Right cardiac atrium (tissue), 5 donors: Measurements from ENCODE around the gene KIAA1614. TPM values are rescaled to one million over a fixed set of nuclear protein-coding genes. Genes with fewer than 3 reads are reported as not detected.

ENCODE experiments used
- ATAC-seq, 2 donors: fragments of 200-7000 bp; cut with Tn5 transposase; one replicate each; pipeline versions ENCODE4 v1.8.0 to v1.9.1; 2020; ENCODE audit warnings: moderate library complexity in 2 of 2, mild to moderate bottlenecking in 1 of 2
- DNase-seq, 3 donors: peaks; one replicate each; pipeline ENCODE4 v3.0.0-alpha.2; 2020
- H3K27ac ChIP-seq: one replicate; pipeline ENCODE4 v1.5.1; 2013; ENCODE audit warnings: mild to moderate bottlenecking, low read length, control low read depth, moderate library complexity
- H3K27me3 ChIP-seq: one replicate; pipeline ENCODE4 v1.6.1; 2013; ENCODE audit not compliant: control insufficient read depth, insufficient read depth
- H3K4me1 ChIP-seq: one replicate; pipeline ENCODE4 v1.6.1; 2013; ENCODE audit warnings: low read length; ENCODE audit not compliant: control insufficient read depth, insufficient read depth
- H3K4me3 ChIP-seq: one replicate; pipeline ENCODE4 v1.5.1; 2013; ENCODE audit warnings: low read length, control low read depth
- H3K9me3 ChIP-seq: one replicate; pipeline ENCODE4 v1.6.1; 2013; ENCODE audit warnings: low read length; ENCODE audit not compliant: control insufficient read depth
- WGBS: extraction: QIAGEN DNeasy Blood & Tissue Kit; methylation state at CpG from one replicate; pipeline ENCODE4 v1.1.7; 2013; 5-methylcytosine and 5-hydroxymethylcytosine counted together
- intact Hi-C, 4 donors: fragments of 100-400 bp; cut with DNase I; formaldehyde crosslinking; loops; one replicate each; pipeline versions ENCODE4 v1.11.0 to v1.14.0; 2022 to 2023
- polyA plus RNA-seq: library from polyadenylated mRNA; stranded (reverse); fragments of 200-250 nt; gene quantifications from one replicate; pipeline ENCODE4 v1.2.3, GENCODE V29; 2013
- total RNA-seq, 4 donors: library from RNA; stranded (reverse); fragmentation: NEBNext Ultra II Directional; extraction: Animal tissue kit (Norgen Biotek cat#: 25700); gene quantifications; one replicate each; pipeline ENCODE4 v1.2.1, GENCODE V29; 2021
- donor health status: healthy with polysubstance abuse.
- donor health status: DM: no; HTN: yes; CAD: no.
- donor health status: DM: no; HTN: no; CAD: no.
- donor health status: DM: no; HTN: yes; CAD: no; lungs with severe emphysema.
- donor health status: DM: yes; HTN: yes; CAD: no.

Gene KIAA1614
- total and polyA plus RNA-seq, 5 donors, result 10.2 to 16.6 (median 11.6) TPM

DNA sequence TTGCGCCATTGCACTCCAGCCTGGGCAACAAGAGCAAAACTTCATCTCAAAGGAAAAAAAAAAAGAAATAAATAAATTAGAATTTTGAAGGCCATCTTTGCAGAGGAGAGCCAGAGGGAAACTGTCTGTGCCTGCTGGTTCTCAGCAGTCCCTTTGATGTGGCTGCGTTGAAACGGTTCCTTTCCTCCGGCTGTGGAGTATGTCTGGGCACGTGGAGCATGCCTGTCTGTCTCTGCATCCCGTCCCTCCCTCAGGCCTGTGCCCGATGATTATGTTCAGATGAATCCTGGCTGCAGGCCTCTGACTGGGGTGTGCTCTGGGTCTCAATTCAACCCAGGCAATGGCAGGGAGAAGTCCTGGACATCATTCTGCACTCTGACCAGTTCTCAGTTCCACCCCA is 33.4 kb downstream of the KIAA1614 start:
- intact Hi-C loops, result no loop called here
- 87% methylated on average over 7 of the region's 7 CpGs for WGBS
- no peaks in the 10 kb centered on the region for H3K9me3 ChIP-seq
- no peak overlapping the region for H3K27ac ChIP-seq
- H3K4me1 ChIP-seq, result no peaks in the 10 kb centered on the region
- no peak overlapping the region for H3K4me3 ChIP-seq
- no peaks in the 10 kb centered on the region for H3K27me3 ChIP-seq
- ATAC-seq (no peak), DNase-seq (no peak)

DNA sequence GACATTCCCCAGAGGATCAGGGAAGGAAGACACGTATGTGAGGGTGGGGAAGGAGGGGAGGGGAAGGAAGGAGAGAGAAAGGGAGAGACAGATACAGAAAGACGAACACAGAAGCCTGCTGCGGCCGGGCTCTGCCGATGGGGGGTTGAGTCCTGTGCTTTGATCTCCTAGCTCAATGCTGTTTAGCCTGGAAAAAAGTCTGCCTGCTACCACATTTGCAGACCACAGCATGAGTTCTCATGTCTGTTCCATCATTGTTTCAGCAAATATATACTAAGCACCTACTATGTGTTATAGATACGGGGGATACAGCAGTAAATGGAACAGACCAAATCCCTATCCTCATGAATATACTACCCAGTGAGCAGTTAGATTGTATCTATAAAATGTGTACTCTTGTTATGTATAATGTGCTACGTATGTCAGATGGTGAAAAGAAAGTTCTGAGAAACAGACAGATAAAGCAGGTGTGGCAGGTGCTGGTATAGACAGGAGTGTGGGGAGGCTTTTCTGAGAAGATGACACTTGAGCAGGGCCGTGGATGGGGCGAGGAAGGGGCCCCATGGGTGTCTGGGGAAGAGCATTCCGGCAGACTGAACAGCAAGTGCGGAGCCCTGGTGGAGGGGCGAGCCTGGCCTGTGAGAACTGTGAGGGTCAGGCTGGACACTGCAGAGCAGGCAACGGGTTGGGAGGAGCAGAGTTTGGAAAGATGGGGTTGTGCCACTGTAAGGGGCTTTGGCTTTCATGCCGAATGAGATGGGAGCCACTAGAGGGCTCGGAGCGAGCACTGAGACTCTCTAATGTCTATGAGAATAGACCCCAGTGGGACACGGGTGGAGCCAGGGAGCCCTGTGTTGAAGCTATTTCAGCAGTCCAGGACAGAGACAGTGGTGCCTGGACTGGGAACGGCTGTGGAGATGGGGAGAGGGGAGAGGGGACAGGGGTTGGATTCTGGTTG is 34.1 kb downstream of the KIAA1614 start:
- Histone ChIP-seq H3K27me3 (no peaks in the 10 kb centered on the region), H3K27ac (no peak overlapping the region), H3K4me1 (no peaks in the 10 kb centered on the region), H3K9me3 (no peaks in the 10 kb centered on the region), H3K4me3 (no peak overlapping the region)
- no peak for ATAC-seq
- intact Hi-C loops, result no loop called here
- 85% methylated on average over 18 of the region's 18 CpGs for WGBS
- DNase-seq, result no peak

DNA sequence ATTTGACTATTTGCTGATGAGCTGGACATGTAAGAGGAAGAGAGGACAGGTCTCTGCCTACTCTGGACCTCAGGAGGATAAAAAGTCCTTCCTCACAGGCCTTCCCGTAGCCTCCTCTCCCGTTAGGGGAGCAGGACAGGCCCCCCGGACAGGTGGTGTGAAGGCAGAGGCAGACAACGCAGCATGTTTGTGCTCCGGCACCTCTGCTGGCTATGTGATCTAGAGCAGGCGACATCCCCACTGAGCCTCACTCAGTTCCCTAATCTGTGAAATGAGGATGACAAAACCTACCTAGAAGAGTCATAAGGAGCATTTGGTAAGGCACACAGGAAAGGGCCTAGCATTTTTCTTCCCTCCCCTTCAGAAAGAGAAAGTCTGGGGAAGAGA is 34.8 kb downstream of the KIAA1614 start:
- 97% methylated on average over 6 of the region's 6 CpGs for WGBS

DNA sequence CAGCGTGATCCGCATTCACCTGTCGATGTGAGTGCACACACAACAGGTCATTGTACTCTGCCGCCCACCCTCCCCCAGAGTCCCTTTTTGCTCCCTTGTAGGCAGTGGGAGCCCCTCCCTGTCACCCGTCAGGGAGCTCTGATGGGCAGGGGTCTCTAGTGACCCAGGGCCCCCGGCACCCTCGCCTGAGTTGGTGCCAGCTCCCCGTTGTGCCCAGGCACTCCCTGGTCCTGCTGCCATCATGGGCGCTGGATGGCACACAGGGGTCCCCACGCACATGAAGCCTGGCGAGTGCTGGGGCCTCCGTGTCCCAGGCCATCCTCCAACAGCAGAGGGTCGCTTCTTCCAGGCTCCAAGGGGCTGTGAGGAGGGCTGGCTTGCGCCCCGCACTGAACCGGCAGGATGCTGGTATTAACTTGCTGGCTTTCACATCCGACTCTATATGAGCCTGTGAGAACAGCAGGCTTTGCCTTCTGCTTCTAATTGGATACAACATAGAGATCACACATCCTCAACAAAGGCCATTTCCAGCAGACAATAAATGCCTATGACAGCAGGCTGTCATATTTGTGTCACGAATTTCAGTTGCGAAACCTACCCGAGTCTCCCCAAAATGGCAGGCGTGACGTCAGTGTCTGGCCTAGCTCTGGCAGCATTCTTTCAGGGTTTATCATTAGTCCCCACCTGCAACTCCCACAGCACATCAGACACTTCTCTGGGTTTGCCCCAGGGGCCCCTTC is 35.4 kb downstream of the KIAA1614 start:
- 90% methylated on average over 22 of the region's 22 CpGs for WGBS
- no peak overlapping the region for H3K4me3 ChIP-seq
- H3K27me3 ChIP-seq, result no peaks in the 10 kb centered on the region
- H3K27ac ChIP-seq, result no peak overlapping the region
- DNase-seq (no peak), ATAC-seq (peak in 1 of 2 donors; percentile 33)
- no peaks in the 10 kb centered on the region for H3K9me3 ChIP-seq
- no peaks in the 10 kb centered on the region for H3K4me1 ChIP-seq
- intact Hi-C loops, result no loop called here

More for the DNA sequence above, 34.8 kb downstream of the KIAA1614 start:
- Histone ChIP-seq H3K9me3 (no peaks in the 10 kb centered on the region), H3K27ac (no peak overlapping the region), H3K27me3 (no peaks in the 10 kb centered on the region), H3K4me1 (no peaks in the 10 kb centered on the region), H3K4me3 (no peak overlapping the region)
- ATAC-seq (no peak), DNase-seq (no peak)
- intact Hi-C loops, result no loop called here

DNA sequence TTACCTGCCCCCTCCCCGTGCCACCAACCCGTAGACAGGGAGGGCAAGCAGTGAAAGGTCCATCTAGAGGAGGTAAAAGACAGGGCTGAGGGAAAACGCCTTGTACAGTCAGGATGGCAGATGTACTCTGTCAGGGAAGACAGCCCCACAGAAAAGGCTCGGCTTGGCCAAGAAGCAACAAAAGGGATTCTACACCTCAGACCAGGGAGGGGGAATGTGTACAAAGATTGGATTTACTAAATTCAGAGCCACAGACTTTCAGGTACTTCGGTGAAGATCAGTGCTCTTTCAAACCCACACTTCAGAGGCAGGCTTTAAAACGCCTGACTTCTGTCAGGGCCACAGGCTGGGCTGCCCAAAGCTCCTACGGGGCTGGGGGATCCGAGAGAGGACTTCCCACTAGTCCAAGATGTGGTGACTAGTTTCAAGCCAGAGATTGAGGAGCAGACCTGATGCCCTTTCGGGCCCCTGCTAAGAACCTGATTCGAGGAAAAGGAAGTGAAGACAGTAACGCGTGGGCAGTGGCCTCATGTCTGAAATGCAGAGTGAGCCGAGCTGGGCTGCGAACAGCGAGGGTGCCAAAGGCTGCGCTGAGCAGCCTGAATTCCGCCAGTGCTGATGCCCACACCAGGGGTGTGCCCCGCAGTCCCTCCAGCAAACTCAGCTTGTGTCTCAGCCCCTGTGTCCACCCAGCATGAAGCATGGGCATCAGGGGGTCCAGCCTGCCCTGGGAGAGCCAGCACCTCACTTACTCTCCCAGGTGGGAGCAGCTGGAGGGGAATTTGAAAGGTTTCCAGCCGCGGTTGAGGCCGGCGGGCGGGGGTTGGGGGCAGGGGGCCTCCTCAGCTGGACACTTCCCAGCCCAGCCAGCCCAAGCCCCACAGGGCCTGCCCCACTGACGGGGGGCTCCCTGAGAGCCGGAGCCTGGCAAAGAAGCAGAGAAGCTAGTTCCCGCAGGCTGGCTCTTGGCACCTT is 36.2 kb downstream of the KIAA1614 start:
- intact Hi-C loops, result no loop called here
- Histone ChIP-seq H3K27ac (no peak overlapping the region), H3K4me3 (no peak overlapping the region), H3K4me1 (peaks cover 4% of the 10 kb centered on the region), H3K27me3 (no peaks in the 10 kb centered on the region), H3K9me3 (no peaks in the 10 kb centered on the region)
- DNase-seq (no peak), ATAC-seq (no peak)
- 69% methylated on average over 26 of the region's 26 CpGs for WGBS

DNA sequence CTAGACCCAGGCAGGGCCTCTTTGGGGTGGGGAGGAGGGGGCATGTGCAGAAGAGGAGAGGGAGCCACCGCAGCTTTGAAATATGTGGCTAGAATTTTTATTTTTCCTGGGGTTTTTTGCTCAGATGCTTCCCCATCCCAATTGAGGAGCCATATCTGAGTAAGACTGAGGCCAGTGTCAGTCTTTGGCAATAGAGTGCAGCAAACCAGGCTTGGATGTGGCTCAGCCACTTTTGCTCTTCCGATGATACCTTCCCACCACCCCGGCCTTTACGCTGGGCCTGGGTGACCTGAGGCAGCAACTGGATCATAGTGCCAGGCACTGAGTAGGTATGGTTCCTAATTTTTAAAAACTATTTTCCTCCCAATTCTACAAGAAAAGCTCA is 36.9 kb downstream of the KIAA1614 start:
- DNase-seq (no peak), ATAC-seq (no peak)
- Histone ChIP-seq H3K4me1 (peaks cover 4% of the 10 kb centered on the region), H3K9me3 (no peaks in the 10 kb centered on the region), H3K27me3 (no peaks in the 10 kb centered on the region), H3K4me3 (no peak overlapping the region), H3K27ac (no peak overlapping the region)
- WGBS, result 91% methylated on average over 4 of the region's 4 CpGs
- intact Hi-C loops, result no loop called here

DNA sequence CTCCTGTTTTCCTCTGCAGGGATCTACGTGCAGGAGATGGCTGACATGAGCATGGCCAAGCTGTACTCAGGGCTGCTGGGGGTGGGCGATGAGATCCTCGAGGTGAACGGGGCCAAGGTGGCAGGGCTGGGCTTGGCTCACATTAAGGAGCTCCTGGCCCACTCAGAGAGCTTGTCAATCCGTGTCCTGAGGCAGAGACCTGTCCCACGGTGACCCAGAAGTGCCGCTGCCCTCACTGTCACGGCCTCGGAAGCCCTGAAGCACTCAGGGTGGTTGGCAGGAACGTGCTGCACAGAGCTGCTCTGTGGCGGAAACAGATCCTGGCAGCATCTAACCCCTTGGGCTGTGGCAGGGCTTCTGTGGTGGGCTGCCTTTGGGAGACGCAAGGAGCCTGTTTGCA is 37.6 kb downstream of the KIAA1614 start:
- H3K9me3 ChIP-seq, result no peaks in the 10 kb centered on the region
- WGBS, result 87% methylated on average over 12 of the region's 12 CpGs
- ATAC-seq (no peak), DNase-seq (no peak)
- no peaks in the 10 kb centered on the region for H3K27me3 ChIP-seq
- no peak overlapping the region for H3K27ac ChIP-seq
- H3K4me3 ChIP-seq, result no peak overlapping the region
- intact Hi-C loops, result no loop called here
- H3K4me1 ChIP-seq, result peaks cover 4% of the 10 kb centered on the region

DNA sequence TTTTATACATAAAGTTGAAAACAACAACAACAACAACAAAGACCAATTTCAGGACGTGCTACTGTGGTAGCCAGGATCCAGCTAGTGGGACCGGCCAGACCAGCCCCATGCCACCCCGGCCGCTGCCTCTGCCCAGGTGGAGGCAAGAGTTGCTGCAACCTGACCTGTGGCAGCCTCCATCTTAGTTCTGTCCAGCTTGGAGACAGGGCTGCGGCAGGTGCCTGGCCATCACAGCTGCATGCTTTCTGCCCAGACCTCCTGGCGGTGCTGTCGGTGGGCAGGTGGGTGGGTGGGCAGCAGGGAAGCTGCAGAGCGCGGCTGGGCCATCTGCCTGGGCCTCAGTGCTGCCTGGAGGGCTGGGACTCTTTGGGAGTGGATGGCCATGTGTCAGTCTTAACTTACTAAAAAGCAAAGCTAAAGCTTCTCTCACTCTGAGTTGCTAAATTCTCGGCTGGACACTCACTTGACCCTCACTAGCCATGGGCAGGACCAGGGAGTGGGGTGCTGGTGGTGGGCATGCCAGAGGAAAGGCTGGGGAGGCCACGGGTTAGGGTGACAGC is 38.6 kb downstream of the KIAA1614 start:
- Histone ChIP-seq H3K4me3 (no peak overlapping the region), H3K27me3 (no peaks in the 10 kb centered on the region), H3K27ac (no peak overlapping the region), H3K9me3 (no peaks in the 10 kb centered on the region), H3K4me1 (peaks cover 4% of the 10 kb centered on the region)
- 94% methylated on average over 11 of the region's 11 CpGs for WGBS
- ATAC-seq (no peak), DNase-seq (no peak)
- intact Hi-C loops, result no loop called here

DNA sequence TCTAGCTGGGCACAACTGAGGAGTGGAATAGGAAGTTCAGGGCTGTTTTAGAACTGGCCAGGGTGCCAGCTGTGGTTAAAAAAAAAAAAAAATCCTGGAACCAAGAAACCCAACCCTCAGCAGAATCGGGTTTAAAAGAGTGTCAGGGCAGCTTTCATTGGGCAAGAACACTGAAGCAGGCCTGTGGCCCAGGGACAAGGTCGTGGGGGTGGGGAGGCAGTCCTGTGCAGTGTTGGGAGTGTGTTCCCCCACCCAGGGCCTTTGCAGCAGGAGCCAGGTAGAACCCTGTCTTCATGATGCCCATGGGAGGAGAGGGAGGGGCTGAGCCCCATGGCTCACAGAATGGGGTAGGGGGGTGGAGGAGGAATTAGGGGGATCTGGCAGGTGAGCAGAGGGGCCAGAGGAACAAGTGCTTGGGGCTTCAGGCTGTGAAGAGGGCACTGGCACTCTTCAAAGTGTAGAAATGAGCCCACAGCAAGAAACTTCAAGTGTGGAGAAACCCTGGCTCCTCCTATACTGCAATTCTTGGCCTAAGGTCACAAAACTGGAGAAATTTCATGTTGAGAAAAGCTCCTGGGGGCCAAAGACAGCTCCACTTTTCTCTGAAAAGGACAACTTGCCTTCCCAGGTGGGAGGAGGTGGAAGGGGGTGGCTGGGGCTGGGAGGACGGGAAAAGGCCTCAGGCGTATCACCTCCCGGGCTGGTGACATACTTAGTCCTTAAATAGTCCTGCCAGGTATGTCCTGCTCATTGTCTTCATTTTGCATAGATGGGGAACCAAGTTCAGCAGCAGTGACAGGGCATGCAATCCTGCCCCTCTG is 39.3 kb downstream of the KIAA1614 start:
- peaks cover 4% of the 10 kb centered on the region for H3K4me1 ChIP-seq
- no peak for ATAC-seq
- no peak overlapping the region for H3K27ac ChIP-seq
- no peaks in the 10 kb centered on the region for H3K27me3 ChIP-seq
- H3K9me3 ChIP-seq, result no peaks in the 10 kb centered on the region
- intact Hi-C loops, result no loop called here
- no peak for DNase-seq
- no peak overlapping the region for H3K4me3 ChIP-seq
- 88% methylated on average over 5 of the region's 5 CpGs for WGBS

DNA sequence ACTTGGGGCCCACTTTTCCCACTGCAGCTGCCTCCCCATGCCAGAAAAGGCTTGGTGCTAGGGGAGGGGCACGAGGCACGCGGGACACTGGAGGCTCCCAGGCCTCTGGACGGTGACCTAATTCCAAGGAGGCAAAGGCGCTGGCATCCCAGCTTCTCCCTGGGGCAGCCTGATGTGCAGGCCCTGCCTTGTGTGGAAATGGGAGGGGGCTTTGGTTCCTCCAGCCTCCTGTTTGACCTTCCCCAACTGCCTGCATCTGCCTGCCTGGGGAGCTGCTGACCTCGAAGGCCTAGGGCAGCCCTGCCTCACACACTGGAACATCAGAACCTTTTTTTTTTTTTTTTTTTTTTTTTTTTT is 39.9 kb downstream of the KIAA1614 start:
- intact Hi-C loops, result no loop called here
- ATAC-seq, result no peak
- 87% methylated on average over 6 of the region's 6 CpGs for WGBS

More for the DNA sequence above, 39.9 kb downstream of the KIAA1614 start:
- Histone ChIP-seq H3K27me3 (no peaks in the 10 kb centered on the region), H3K27ac (no peak overlapping the region), H3K4me3 (no peak overlapping the region), H3K9me3 (no peaks in the 10 kb centered on the region), H3K4me1 (peaks cover 4% of the 10 kb centered on the region)
- DNase-seq, result no peak
